GM21528 (cell line): Measurements from ENCODE around the gene KRTAP5-7.
"Not testable (repeated sequence)": the region's sequence is repeated elsewhere in the genome, so short reads cannot be mapped to it uniquely, and the experiment has no call there.

Experiments
- ATAC-seq: cut with Tn5 transposase; IDR thresholded peaks from one replicate; pipeline ENCODE4 v1.9.1; 2021; ENCODE audit warnings: mild to moderate bottlenecking, moderate library complexity; ENCODE audit not compliant: unreplicated experiment, low FRiP score

KRTAP5-7 gene

GRCh38 chr11:71526796-71527575, at the start of gene KRTAP5-7:
Gene KRTAP5-7, plus strand, starts transcription at chr11:71527267. Its CDS starts 34 bp downstream, at chr11:71527301.
- not testable (repeated sequence) for ATAC-seq

GRCh38 chr11:71477641-71478527, 49.2 kb upstream of the KRTAP5-7 start:
- ATAC-seq, result no peak

- ATAC-seq, result no peak
Measured at GRCh38 chr11:71478528-71478840, 48.6 kb upstream of the KRTAP5-7 start.

- no peak for ATAC-seq
Measured at GRCh38 chr11:71481101-71481960, 45.7 kb upstream of the KRTAP5-7 start.

GRCh38 chr11:71482216-71482615, 44.9 kb upstream of the KRTAP5-7 start:
- no peak for ATAC-seq

GRCh38 chr11:71482746-71483364, 44.2 kb upstream of the KRTAP5-7 start:
- ATAC-seq, result no peak

- ATAC-seq, result no peak
Measured at GRCh38 chr11:71483692-71484091, 43.4 kb upstream of the KRTAP5-7 start.

- ATAC-seq, result no peak
Measured at GRCh38 chr11:71484248-71485062, 42.6 kb upstream of the KRTAP5-7 start.

GRCh38 chr11:71485063-71485399, 42.0 kb upstream of the KRTAP5-7 start:
- no peak for ATAC-seq

- ATAC-seq, result no peak
Measured at GRCh38 chr11:71485466-71485865, 41.6 kb upstream of the KRTAP5-7 start.

- ATAC-seq, result no peak
Measured at GRCh38 chr11:71486320-71486719, 40.7 kb upstream of the KRTAP5-7 start.

- no peak for ATAC-seq
Measured at GRCh38 chr11:71488681-71489270, 38.3 kb upstream of the KRTAP5-7 start.

GRCh38 chr11:71489311-71490043, 37.6 kb upstream of the KRTAP5-7 start:
- no peak for ATAC-seq

- no peak for ATAC-seq
Measured at GRCh38 chr11:71490044-71490730, 36.9 kb upstream of the KRTAP5-7 start.

- no peak for ATAC-seq
Measured at GRCh38 chr11:71490731-71491390, 36.2 kb upstream of the KRTAP5-7 start.

GRCh38 chr11:71491531-71491930, 35.5 kb upstream of the KRTAP5-7 start:
- ATAC-seq, result no peak

GRCh38 chr11:71491940-71492339, 35.1 kb upstream of the KRTAP5-7 start:
- no peak for ATAC-seq
